Endothelial cell of umbilical vein (primary cell): ENCODE measurements around the gene GJB1. TPM values are rescaled to one million over a fixed set of nuclear protein-coding genes. Genes with fewer than 3 reads are reported as not detected.
A peak's percentile ranks its signal among the peaks of the same experiment; 100 is the strongest.

ENCODE experiments used
- BruUV-seq: library from RNA; stranded (reverse); fragments of 400-500 nt; replicated peaks from 2 replicates; lab custom pipeline; 2021; lab: Mats Ljungman, UMichigan
- CTCF ChIA-PET: fragments of 300-600, 350-600 bp; sonication (Branson Sonifier 250); formaldehyde crosslinking; loops from one replicate; lab custom pipeline; 2021; ENCODE audit warnings: antibody characterized with exemption, inconsistent platforms; lab: Charles Lee
- POLR2A ChIA-PET: fragments of 300-600, 350-600 bp; sonication (Branson Sonifier 250); formaldehyde crosslinking; loops from one replicate; lab custom pipeline; 2021; ENCODE audit warnings: antibody characterized with exemption, inconsistent platforms; lab: Charles Lee
- DNase-seq: peaks from one replicate; pipeline ENCODE4 v3.0.0-alpha.2; 2011; ENCODE audit warnings: low read depth, low spot score
- FAIRE-seq: peaks from 2 replicates; lab custom pipeline; 2011; peaks lifted over from hg19 to GRCh38; lab: Jason Lieb, UNC
- H2AFZ ChIP-seq: 2 replicates; pipeline ENCODE4 v1.6.0; 2012; ENCODE audit warnings: low read depth, low read length, control low read depth, inconsistent platforms
- H3K27ac ChIP-seq: 2 replicates; pipeline ENCODE4 v1.5.1; 2011; ENCODE audit warnings: low read depth, mild to moderate bottlenecking, control low read depth, low read length, moderate library complexity; ENCODE audit not compliant: insufficient read depth
- H3K27me3 ChIP-seq, 2 experiments: 2 replicates each; pipeline versions ENCODE4 v1.6.0 to v1.6.1; 2011; ENCODE audit warnings: low read length in 2 of 2, mixed read lengths in 1 of 2; ENCODE audit not compliant: control insufficient read depth in 2 of 2, insufficient read depth in 2 of 2
- H3K36me3 ChIP-seq, 2 experiments: 2 replicates in 1 of 2; 3 replicates in 1 of 2; pipeline ENCODE4 v1.5.1; 2011; ENCODE audit warnings: low read length in 2 of 2, mild to moderate bottlenecking in 1 of 2, moderate library complexity in 1 of 2; ENCODE audit not compliant: control insufficient read depth in 2 of 2, insufficient read depth in 2 of 2; ENCODE audit errors: extremely low read depth in 1 of 2
- H3K4me1 ChIP-seq: 3 replicates; pipeline ENCODE4 v1.5.1; 2011; ENCODE audit warnings: mild to moderate bottlenecking, low read length; ENCODE audit not compliant: control insufficient read depth, insufficient read depth; ENCODE audit errors: extremely low read depth
- H3K4me2 ChIP-seq: 2 replicates; pipeline ENCODE4 v1.6.1; 2011; ENCODE audit warnings: low read length, control low read depth, mixed read lengths; ENCODE audit not compliant: insufficient read depth
- H3K4me3 ChIP-seq, 3 experiments: fragments of 200-600 bp in 1 of 3; sonication (generic), shearing (Covaris generic) in 1 of 3; replicated peaks in 1 of 3; 2 replicates each; pipeline ENCODE4 v1.5.1; 2011 to 2016; ENCODE audit warnings: control low read depth in 3 of 3, low read length in 3 of 3, mild to moderate bottlenecking in 2 of 3, inconsistent platforms in 1 of 3, low read depth in 1 of 3, moderate library complexity in 1 of 3; ENCODE audit not compliant: insufficient read depth in 1 of 3
- H3K79me2 ChIP-seq: 2 replicates; pipeline ENCODE4 v1.6.0; 2012; ENCODE audit warnings: low read length, inconsistent platforms; ENCODE audit not compliant: control insufficient read depth, insufficient read depth
- H3K9ac ChIP-seq: replicated peaks from 2 replicates; pipeline ENCODE3; 2011; ENCODE audit warnings: low read length, control low read depth; ENCODE audit not compliant: insufficient read depth; ENCODE audit errors: extremely low read depth
- H3K9me1 ChIP-seq: replicated peaks from 3 replicates; pipeline ENCODE4 v1.6.0; 2011; ENCODE audit warnings: mild to moderate bottlenecking, low read length; ENCODE audit not compliant: control insufficient read depth, insufficient read depth; ENCODE audit errors: extremely low read depth
- H3K9me3 ChIP-seq: replicated peaks from 2 replicates; pipeline ENCODE4 v1.5.1; 2012; ENCODE audit warnings: low read length, inconsistent platforms; ENCODE audit not compliant: control insufficient read depth, insufficient read depth
- H4K20me1 ChIP-seq: replicated peaks from 2 replicates; pipeline ENCODE3; 2011; ENCODE audit warnings: mild to moderate bottlenecking, low read length; ENCODE audit not compliant: control insufficient read depth, insufficient read depth; ENCODE audit errors: extremely low read depth
- GATA2 ChIP-seq: IDR thresholded peaks from 2 replicates; pipeline ENCODE4 v1.7.0; 2011; ENCODE audit warnings: low read depth, mild to moderate bottlenecking, moderate library complexity, mixed read lengths, low read length; ENCODE audit not compliant: insufficient read length, insufficient read depth
- POLR2A ChIP-seq: IDR thresholded peaks from 2 replicates; pipeline ENCODE4 v1.6.1; 2012; ENCODE audit warnings: low read depth, mild to moderate bottlenecking, control low read depth, low read length
- POLR2AphosphoS5 ChIP-seq: IDR thresholded peaks from 2 replicates; pipeline ENCODE4 v1.6.1; 2012; ENCODE audit warnings: low read depth, mild to moderate bottlenecking, control low read depth, low read length, moderate library complexity; ENCODE audit not compliant: insufficient read depth
- dilution Hi-C: fragments of 300-500 bp; cut with MboI; formaldehyde crosslinking; loops from one replicate; pipeline ENCODE4 v1.15.0; 2019; ENCODE audit warnings: low sequenced_read_pairs; ENCODE audit not compliant: extremely low pct_ligation_motif_present
- intact Hi-C: fragments of 100-400 bp; cut with micrococcal nuclease; formaldehyde crosslinking; loops from one replicate; pipeline ENCODE4 v1.10.0; 2022
- polyA plus RNA-seq, 4 experiments: library from polyadenylated mRNA; depleted of rRNA in 3 of 4; stranded (reverse) in 3 of 4; unstranded in 1 of 4; fragments of >200 nt; gene quantifications; 2 replicates each; pipeline versions ENCODE4 v1.2.1 to v1.2.3, GENCODE V29; 2011 to 2012; ENCODE audit warnings: missing spikeins in 1 of 4
- total RNA-seq: library from RNA; stranded (reverse); gene quantifications from 2 replicates; pipeline ENCODE4 v1.2.3, GENCODE V29; 2021

The GJB1 gene
- total and polyA plus RNA-seq, 2 donors (not counting 3 experiments of a cell fraction or from before 2014, with no cell fraction given) = not detected

DNA sequence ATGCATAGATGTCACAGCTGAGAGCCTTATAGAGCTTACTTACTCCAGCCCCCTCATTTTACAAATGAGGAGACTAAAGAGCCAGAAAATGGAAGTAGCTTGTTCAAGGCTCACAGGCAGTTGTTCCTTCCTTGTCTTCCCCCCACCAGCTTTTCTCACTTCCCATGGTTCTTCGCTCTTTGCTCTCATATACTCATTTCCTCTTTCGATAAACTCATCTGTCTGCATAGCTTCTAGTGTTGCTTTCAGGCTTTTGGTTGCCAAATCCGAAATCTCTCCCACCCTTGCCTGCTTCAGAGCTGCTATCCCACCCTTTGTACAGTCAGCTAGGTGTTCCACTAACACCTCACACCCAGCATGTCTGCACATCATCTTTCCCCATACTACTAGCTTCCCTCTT lies 25.0 kb upstream of the GJB1 start:
- DNase-seq = no peak
- no TSS peak for BruUV-seq

DNA sequence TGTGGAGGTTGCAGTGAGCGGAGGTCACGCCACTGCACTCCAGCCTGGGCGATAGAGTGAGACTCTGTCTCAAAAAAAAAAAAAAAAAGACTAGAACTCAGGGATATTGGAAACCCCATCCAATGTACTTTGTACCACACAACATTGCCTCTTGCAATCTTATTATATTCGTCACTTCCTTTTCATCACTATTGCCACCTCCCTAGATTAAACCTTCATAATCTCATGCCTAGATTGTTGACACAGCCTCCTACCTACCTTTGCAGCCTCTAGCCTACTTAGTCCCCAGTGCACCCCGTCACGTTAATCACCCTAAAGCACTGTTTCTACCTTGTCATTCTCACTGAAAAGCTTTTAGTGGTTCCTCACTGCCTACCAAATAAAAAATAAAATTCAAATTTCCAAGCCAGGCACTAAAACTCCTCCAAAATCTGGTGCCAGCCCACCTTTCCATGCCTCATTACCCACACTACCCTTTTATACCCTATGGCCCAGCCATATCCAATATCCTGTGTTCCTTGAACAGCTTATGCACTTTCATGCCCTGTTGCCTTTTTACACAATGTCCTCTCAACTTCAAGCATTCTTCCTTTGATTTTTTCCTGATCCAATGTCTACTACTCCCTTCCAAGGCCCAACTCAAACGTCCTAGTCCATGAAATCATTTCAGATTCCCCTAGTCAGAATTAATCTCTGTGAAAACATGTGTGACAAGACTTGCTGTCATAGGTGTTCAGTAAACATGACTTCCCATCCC lies 23.6 kb upstream of the GJB1 start:
- Histone ChIP-seq H3K9me3 (no peaks in the 10 kb centered on the region), H3K4me2 (no peak overlapping the region), H2AFZ (no peak overlapping the region), H3K79me2 (no peaks in the 10 kb centered on the region), H3K4me3 (no peak overlapping the region), H3K4me1 (no peaks in the 10 kb centered on the region), H3K9me1 (no peaks in the 10 kb centered on the region), H3K36me3 (no peaks in the 10 kb centered on the region), H3K9ac (no peak overlapping the region), H3K27ac (no peak overlapping the region), H4K20me1 (no peaks in the 10 kb centered on the region), H3K27me3 (no peaks in the 10 kb centered on the region)
- BruUV-seq = no TSS peak
- no peak for FAIRE-seq
- dilution Hi-C loops (no loop called here), intact Hi-C loops (no loop called here)
- POLR2A ChIA-PET = no interaction called here
- no peak for TF ChIP-seq GATA2
- TF ChIP-seq POLR2AphosphoS5 = no peak
- DNase-seq = no peak
- CTCF ChIA-PET = no interaction called here

More for the DNA sequence above, 25.0 kb upstream of the GJB1 start:
- H3K4me3 ChIP-seq = no peak overlapping the region
- no peak for FAIRE-seq
- H2AFZ ChIP-seq = peak overlapping the region; percentile 6
- intact Hi-C loops = no loop called here
- no peak overlapping the region for H3K27ac ChIP-seq
- no peaks in the 10 kb centered on the region for H4K20me1 ChIP-seq
- no peaks in the 10 kb centered on the region for H3K79me2 ChIP-seq
- H3K4me2 ChIP-seq = no peak overlapping the region
- no peaks in the 10 kb centered on the region for H3K4me1 ChIP-seq
- POLR2A ChIA-PET = no interaction called here
- no peak overlapping the region for H3K9ac ChIP-seq
- no peaks in the 10 kb centered on the region for H3K9me3 ChIP-seq
- CTCF ChIA-PET = no interaction called here
- H3K9me1 ChIP-seq = no peaks in the 10 kb centered on the region
- TF ChIP-seq POLR2A (no peak), POLR2AphosphoS5 (no peak)
- no peaks in the 10 kb centered on the region for H3K36me3 ChIP-seq
- no peaks in the 10 kb centered on the region for H3K27me3 ChIP-seq
- dilution Hi-C loops = no loop called here
